ENCODE data around the gene GALNT13. TPM values are rescaled to one million over a fixed set of nuclear protein-coding genes. Genes with fewer than 3 reads are reported as not detected.

Gene GALNT13
- total RNA-seq, 1 experiment from 2014 or later, result 4.0 TPM

- DNase-seq, result no peak
- no peak overlapping the region for H3K4me3 ChIP-seq
- H3K4me1 ChIP-seq, result peaks cover 7% of the 10 kb centered on the region; the same call in 1 of the 2 replicates
- no peaks in the 10 kb centered on the region for H3K9me3 ChIP-seq (replicated peaks)
- no peaks in the 10 kb centered on the region for H3K27me3 ChIP-seq
- no peak overlapping the region for H3K27ac ChIP-seq
- H3K36me3 ChIP-seq, result no peaks in the 10 kb centered on the region
These were observed 119.0 kb downstream of the GALNT13 start for GRCh38 chr2:153990771-153991170.

GRCh38 chr2:154013514-154013913 is 141.8 kb downstream of the GALNT13 start:
- H3K9me3 ChIP-seq (replicated peaks), result no peaks in the 10 kb centered on the region
- H3K27ac ChIP-seq, result no peak overlapping the region
- H3K27me3 ChIP-seq, result no peaks in the 10 kb centered on the region
- H3K4me1 ChIP-seq, result no peaks in the 10 kb centered on the region
- no peak for DNase-seq
- H3K36me3 ChIP-seq, result no peaks in the 10 kb centered on the region
- no peak overlapping the region for H3K4me3 ChIP-seq

GRCh38 chr2:154015233-154015632 is 143.5 kb downstream of the GALNT13 start:
- Histone ChIP-seq H3K36me3 (no peaks in the 10 kb centered on the region), H3K4me1 (no peaks in the 10 kb centered on the region), H3K9me3 (replicated peaks) (no peaks in the 10 kb centered on the region), H3K27ac (no peak overlapping the region), H3K4me3 (no peak overlapping the region), H3K27me3 (no peaks in the 10 kb centered on the region)
- DNase-seq, result no peak

GRCh38 chr2:154029504-154029903 is 157.8 kb downstream of the GALNT13 start:
- DNase-seq, result no peak

GRCh38 chr2:154032220-154032619 is 160.5 kb downstream of the GALNT13 start:
- H3K27me3 ChIP-seq, result no peaks in the 10 kb centered on the region
- H3K36me3 ChIP-seq, result no peaks in the 10 kb centered on the region
- no peak overlapping the region for H3K4me3 ChIP-seq
- no peaks in the 10 kb centered on the region for H3K9me3 ChIP-seq (replicated peaks)
- no peak overlapping the region for H3K27ac ChIP-seq
- H3K4me1 ChIP-seq, result no peaks in the 10 kb centered on the region
- DNase-seq, result no peak

More at GRCh38 chr2:154029504-154029903, 157.8 kb downstream of the GALNT13 start:
- H3K4me1 ChIP-seq, result no peaks in the 10 kb centered on the region
- H3K27ac ChIP-seq, result no peak overlapping the region
- H3K4me3 ChIP-seq, result no peak overlapping the region
- no peaks in the 10 kb centered on the region for H3K9me3 ChIP-seq (replicated peaks)
- no peaks in the 10 kb centered on the region for H3K36me3 ChIP-seq
- no peaks in the 10 kb centered on the region for H3K27me3 ChIP-seq

GRCh38 chr2:154046493-154046892 is 174.8 kb downstream of the GALNT13 start:
- Histone ChIP-seq H3K4me3 (no peak overlapping the region), H3K36me3 (no peaks in the 10 kb centered on the region), H3K27me3 (no peaks in the 10 kb centered on the region), H3K9me3 (replicated peaks) (no peaks in the 10 kb centered on the region), H3K27ac (no peak overlapping the region), H3K4me1 (no peaks in the 10 kb centered on the region)
- DNase-seq, result no peak

GRCh38 chr2:154048905-154049304 is 177.2 kb downstream of the GALNT13 start:
- Histone ChIP-seq H3K27ac (no peak overlapping the region), H3K4me1 (no peaks in the 10 kb centered on the region), H3K27me3 (no peaks in the 10 kb centered on the region), H3K9me3 (replicated peaks) (no peaks in the 10 kb centered on the region), H3K4me3 (no peak overlapping the region), H3K36me3 (no peaks in the 10 kb centered on the region)
- no peak for DNase-seq

- no peak for DNase-seq
- Histone ChIP-seq H3K27me3 (no peaks in the 10 kb centered on the region), H3K4me3 (no peak overlapping the region), H3K9me3 (replicated peaks) (no peaks in the 10 kb centered on the region), H3K36me3 (no peaks in the 10 kb centered on the region), H3K27ac (no peak overlapping the region), H3K4me1 (no peaks in the 10 kb centered on the region)
These were observed 177.8 kb downstream of the GALNT13 start for GRCh38 chr2:154049561-154049960.

- no peaks in the 10 kb centered on the region for H3K4me1 ChIP-seq
- no peak overlapping the region for H3K27ac ChIP-seq
- no peaks in the 10 kb centered on the region for H3K27me3 ChIP-seq
- no peaks in the 10 kb centered on the region for H3K9me3 ChIP-seq (replicated peaks)
- no peak for DNase-seq
- H3K36me3 ChIP-seq, result no peaks in the 10 kb centered on the region
- H3K4me3 ChIP-seq, result no peak overlapping the region
These were observed 195.4 kb downstream of the GALNT13 start for GRCh38 chr2:154067124-154067523.

- Histone ChIP-seq H3K27ac (no peak overlapping the region), H3K27me3 (no peaks in the 10 kb centered on the region), H3K4me1 (no peaks in the 10 kb centered on the region), H3K36me3 (no peaks in the 10 kb centered on the region), H3K9me3 (replicated peaks) (no peaks in the 10 kb centered on the region), H3K4me3 (no peak overlapping the region)
- no peak for DNase-seq
These were observed 207.2 kb downstream of the GALNT13 start for GRCh38 chr2:154078926-154079325.

GRCh38 chr2:154092571-154092970 is 220.8 kb downstream of the GALNT13 start:
- DNase-seq, result no peak
- no peaks in the 10 kb centered on the region for H3K36me3 ChIP-seq
- H3K4me3 ChIP-seq, result no peak overlapping the region
- no peak overlapping the region for H3K27ac ChIP-seq
- no peaks in the 10 kb centered on the region for H3K4me1 ChIP-seq
- no peaks in the 10 kb centered on the region for H3K27me3 ChIP-seq
- no peaks in the 10 kb centered on the region for H3K9me3 ChIP-seq (replicated peaks)

- Histone ChIP-seq H3K27me3 (no peaks in the 10 kb centered on the region), H3K4me3 (no peak overlapping the region), H3K4me1 (no peaks in the 10 kb centered on the region), H3K27ac (no peak overlapping the region), H3K9me3 (replicated peaks) (no peaks in the 10 kb centered on the region), H3K36me3 (no peaks in the 10 kb centered on the region)
- DNase-seq, result no peak
These were observed 222.1 kb downstream of the GALNT13 start for GRCh38 chr2:154093856-154094255.

- H3K4me1 ChIP-seq, result no peaks in the 10 kb centered on the region
- no peaks in the 10 kb centered on the region for H3K9me3 ChIP-seq (replicated peaks)
- DNase-seq, result no peak
- no peak overlapping the region for H3K27ac ChIP-seq
- H3K27me3 ChIP-seq, result no peaks in the 10 kb centered on the region
- H3K36me3 ChIP-seq, result no peaks in the 10 kb centered on the region
- no peak overlapping the region for H3K4me3 ChIP-seq
These were observed 226.2 kb downstream of the GALNT13 start for GRCh38 chr2:154097833-154098398.

GRCh38 chr2:154120706-154121105 is 249.0 kb downstream of the GALNT13 start:
- Histone ChIP-seq H3K27me3 (no peaks in the 10 kb centered on the region), H3K27ac (no peak overlapping the region), H3K4me1 (no peaks in the 10 kb centered on the region), H3K36me3 (no peaks in the 10 kb centered on the region), H3K9me3 (replicated peaks) (no peaks in the 10 kb centered on the region), H3K4me3 (no peak overlapping the region)
- no peak for DNase-seq

GRCh38 chr2:154125891-154126290 is 254.2 kb downstream of the GALNT13 start:
- Histone ChIP-seq H3K27me3 (no peaks in the 10 kb centered on the region), H3K36me3 (no peaks in the 10 kb centered on the region), H3K4me3 (no peak overlapping the region), H3K4me1 (no peaks in the 10 kb centered on the region), H3K9me3 (replicated peaks) (no peaks in the 10 kb centered on the region), H3K27ac (no peak overlapping the region)
- no peak for DNase-seq

- no peaks in the 10 kb centered on the region for H3K4me1 ChIP-seq
- H3K27ac ChIP-seq, result no peak overlapping the region
- H3K9me3 ChIP-seq (replicated peaks), result no peaks in the 10 kb centered on the region
- no peaks in the 10 kb centered on the region for H3K36me3 ChIP-seq
- H3K4me3 ChIP-seq, result no peak overlapping the region
- no peaks in the 10 kb centered on the region for H3K27me3 ChIP-seq
- DNase-seq, result no peak
These were observed 259.1 kb downstream of the GALNT13 start for GRCh38 chr2:154130821-154131220.
